GM18861 (cell line): ENCODE data around the gene BRIP1.
A peak's percentile ranks its signal among the peaks of the same experiment; 100 is the strongest.
"Not testable (repeated sequence)": the region's sequence is repeated elsewhere in the genome, so short reads cannot be mapped to it uniquely, and the experiment has no call there.

ENCODE experiments used
- ATAC-seq: cut with Tn5 transposase; IDR thresholded peaks from one replicate; pipeline ENCODE4 v1.9.1; 2021; ENCODE audit not compliant: unreplicated experiment

Gene BRIP1

DNA sequence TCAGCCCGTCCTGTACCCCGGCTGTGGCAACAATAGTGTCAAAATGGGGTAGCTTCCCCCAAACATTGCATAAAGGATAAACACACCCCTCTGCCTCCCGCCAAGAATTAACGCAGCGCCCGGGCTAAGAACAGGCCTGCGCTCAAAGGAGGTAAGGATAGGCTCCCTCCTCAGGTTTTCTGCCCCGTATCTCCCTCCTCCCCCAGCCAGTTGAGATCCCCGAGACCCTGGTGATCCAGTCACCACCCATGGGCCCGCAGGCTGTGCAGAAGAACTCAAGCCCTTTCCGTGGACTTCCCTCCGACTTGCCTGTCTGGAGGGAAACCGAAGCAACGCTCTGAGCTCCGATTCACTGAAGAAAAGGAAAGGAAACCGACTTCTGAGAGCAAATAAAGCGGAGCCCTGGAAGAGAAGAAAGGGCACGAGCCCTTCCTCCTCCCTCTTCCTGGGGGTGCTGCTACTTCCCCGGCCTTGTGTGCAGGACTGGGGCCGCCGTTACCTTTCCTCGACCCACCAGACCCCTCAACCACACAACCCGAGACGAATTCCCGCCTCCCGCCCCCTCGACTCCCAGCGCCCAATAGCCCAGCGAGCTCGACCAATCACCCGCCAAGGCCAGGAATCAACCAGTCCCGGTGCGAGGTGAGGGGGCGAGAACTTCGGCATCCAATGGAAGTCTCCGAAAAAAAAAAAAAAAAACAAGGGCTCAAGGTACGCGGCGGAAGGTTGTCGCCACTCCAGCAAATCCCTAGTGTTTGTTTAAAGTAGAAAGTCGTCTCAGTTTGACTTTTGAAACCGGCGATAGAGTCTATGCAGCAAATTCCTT, at the start of gene BRIP1:
Gene BRIP1 (minus strand): TSS at position 554 of the 826 bp plus-strand sequence. CDS start 1,989 bp downstream, outside the sequence.
- ATAC-seq, result peak; percentile 65

DNA sequence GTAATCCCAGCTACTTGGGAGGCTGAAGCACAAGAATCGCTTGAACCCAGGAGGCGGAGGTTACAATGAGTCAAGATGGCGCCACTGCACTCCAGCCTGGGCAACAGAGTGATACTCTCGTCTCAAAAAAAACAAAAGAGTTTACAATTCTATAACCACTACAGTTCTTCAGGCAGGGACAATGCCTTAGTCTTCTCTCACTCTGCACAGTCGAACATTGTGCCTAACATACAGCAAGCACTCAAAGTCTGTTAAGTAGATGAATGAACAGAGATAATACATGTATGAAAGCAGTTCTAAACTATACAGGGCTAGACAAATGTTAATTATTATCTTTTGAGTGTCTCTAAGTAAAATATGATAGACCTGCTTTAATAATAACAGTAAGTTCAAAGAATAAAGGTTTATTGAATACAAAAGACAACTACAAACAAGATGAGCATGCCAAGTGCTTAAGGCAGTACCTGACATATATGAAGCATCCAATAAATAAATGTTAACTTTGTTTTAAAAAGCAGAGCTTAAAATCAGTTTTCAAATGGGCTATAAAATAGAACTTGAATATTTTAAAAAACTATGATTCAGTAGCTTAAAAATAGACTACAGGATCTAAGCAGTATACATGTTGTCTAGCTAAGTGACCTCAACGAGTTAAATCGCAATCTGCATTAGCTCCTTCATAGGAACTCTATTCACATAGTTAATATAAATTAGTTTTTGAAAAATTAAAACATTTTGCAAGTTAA, 45.1 kb upstream of the BRIP1 start:
- ATAC-seq, result no peak

DNA sequence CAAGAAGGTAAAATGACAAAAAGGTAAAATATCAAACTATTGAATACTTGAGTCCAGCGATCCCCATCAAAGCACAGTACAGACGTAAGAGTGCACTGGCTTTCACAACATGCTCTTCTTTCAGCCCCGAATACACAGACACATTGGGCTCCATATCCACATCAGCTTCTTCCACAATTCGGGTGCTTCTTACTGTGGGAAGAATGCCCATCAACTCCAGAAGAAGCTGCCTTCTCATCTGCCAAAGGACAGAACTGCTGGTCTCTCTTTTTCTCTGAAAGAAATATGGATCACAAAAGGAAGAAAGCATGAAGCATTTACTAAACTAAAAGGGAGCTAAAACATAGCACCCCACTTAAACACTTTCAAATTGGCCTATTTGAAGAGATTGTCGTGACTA, 44.0 kb upstream of the BRIP1 start:
- ATAC-seq, result no peak

DNA sequence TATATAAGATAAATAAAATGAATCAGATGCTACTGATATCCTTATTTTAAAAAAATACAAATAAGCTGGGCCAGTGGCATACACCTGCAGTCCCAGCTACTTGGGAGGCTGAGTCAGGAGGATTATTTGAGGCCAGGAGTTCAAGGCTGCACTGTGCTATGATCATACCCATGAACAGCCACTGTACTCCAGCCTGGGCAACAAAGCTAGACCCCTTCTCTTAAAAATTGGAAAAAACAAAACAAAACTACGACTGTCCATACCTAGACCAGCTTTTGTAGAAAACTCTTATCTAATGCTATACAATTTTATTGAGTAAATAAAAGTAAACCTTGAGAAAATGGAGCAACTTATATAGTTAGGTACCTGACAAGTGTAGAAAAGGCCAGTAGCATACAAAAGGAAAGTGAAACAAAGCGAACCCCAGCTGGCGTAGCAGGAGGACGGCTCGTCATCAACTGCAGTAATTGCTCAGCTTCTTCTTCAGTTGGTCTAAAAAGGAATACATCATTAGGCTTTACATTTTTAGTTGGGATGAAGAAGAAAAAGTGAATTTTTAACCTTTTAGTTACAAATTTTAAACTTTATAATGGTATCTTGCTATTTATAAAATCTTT, 40.9 kb upstream of the BRIP1 start:
- peak; percentile 84 for ATAC-seq

DNA sequence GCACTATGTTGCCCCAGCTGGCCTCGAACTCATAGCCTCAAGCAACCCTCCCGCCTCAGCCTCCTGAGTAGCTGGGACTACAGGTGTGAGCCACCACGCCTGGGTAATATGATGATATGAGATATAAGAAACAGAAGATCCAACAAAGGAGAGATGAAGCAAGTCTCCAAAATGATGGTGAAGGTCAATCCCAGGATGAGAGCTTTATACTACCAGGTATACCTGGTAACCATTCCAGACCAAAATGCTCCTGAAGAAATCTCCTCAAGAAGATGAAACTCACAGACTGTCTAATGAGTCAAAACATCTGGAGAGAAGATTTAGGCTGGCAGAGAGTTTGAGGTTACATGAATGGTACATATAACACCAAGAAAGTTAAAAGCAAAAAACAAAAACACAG, 39.9 kb upstream of the BRIP1 start:
- ATAC-seq, result no peak

DNA sequence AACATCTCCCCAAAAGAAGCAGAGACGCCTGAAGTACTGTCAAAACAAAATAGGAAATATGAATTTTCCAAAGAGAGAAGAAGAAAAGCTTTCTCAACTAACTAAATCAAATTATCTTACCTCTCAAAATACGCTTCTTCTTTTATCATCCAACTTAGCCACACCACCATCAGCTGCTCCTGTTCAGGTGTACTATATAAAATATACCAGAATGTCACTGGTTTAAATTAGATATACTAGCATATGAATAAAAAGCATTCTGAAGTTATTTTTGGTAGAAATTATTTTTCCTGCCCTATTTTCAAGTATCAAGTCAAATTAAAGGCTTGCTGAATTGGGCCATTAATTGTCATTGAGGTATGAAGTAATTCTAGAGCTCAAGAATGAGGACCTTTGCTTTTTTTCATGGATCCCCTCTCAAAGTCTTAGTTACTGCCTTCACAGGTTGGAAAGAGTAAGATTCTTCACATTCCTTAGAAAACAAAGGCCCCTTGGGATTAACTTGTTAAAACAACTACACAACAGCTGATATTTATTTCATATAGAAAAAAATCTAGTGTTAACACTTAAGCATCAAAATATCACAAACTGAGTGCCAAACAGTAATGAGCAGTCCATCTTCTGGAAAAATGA, 34.3 kb upstream of the BRIP1 start:
- ATAC-seq, result no peak

DNA sequence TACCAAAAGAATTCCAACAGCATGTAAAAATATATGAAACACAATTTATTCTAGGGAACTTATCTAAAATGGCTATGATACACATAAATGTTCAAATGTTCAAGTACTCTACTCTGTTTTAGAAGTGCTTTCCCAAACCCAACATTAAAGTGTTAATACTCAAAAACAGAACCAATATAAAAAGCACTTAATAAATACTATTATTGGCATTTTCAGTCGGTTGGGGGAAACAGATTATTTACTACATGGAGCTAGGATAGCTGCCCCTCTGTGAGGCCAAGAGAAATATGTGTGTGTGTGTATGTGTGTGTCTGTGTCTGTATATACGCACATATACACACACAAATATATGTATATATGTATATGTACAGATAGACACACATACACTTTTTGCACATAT, 32.1 kb upstream of the BRIP1 start:
- no peak for ATAC-seq

DNA sequence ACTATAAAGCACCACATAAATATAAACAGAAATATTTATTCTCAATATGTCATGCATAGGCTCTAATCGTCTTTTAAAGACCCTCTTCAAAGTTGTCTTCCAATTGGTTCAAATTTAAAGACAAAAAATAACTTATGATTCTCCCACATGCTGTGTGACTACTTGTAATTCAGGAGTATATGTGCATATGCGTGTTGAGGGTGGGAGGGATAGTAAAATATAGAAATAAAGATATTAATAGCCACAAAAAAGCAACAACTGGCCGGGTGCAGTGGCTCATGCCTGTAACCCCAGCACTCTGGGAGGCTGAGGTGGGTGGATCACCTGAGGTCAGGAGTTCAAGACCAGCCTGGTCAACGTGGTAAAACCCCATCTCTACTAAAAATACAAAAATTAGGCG, 31.0 kb upstream of the BRIP1 start:
- ATAC-seq, result not testable (repeated sequence)

DNA sequence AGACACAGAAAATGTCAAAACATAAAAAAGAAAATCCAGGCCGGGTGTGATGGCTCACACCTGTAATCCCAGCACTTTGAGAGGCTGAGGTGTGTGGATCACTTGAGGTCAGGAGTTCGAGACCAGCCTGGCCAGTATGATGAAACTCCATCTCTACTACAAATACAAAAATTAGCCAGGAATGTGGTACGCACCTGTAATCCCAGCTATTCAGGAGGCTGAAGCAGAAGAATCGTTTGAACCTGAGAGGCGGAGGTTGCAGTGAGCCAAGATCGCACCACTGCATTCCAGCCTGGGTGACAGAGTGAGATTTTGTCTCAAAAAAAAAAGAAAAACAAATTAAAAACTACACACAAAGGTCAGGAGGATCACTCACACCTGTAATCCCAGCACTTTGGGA, 24.4 kb upstream of the BRIP1 start:
- ATAC-seq, result not testable (repeated sequence)

DNA sequence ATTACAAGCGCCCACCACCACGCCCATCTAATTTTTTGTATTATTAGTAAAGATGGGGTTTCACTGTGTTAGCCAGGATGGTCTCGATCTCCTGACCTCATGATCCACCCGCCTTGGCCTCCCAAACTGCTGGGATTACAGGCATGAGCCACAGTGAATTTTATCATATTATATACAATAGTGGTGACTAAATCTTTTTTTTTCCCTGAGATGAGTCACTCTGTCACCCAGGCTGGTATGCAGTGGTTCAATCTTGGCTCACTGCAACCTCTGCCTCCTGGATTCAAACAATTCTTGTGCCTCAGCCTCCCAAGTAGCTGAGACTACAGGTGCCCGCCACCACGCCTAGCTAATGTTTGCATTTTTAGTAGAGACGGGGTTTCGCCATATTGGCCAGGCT, 22.5 kb upstream of the BRIP1 start:
- not testable (repeated sequence) for ATAC-seq

DNA sequence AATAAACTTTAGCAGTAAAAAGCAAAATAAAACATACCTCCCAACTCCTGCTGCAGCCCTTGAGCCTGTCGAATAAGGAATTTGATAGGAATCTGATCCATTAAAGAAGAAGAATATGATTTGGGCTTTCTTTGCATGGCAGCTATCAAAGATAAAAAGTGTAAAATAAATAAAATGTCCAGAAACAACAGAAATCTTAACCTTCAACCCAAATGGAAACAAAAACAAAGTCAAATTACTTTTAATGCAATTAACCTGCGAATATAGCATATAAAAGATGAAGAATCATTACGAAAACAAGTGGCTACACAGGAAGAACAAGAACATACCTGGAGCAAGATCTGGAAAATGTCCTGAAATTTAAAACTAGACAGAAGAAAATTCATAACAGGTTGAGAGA, 21.5 kb upstream of the BRIP1 start:
- no peak for ATAC-seq

DNA sequence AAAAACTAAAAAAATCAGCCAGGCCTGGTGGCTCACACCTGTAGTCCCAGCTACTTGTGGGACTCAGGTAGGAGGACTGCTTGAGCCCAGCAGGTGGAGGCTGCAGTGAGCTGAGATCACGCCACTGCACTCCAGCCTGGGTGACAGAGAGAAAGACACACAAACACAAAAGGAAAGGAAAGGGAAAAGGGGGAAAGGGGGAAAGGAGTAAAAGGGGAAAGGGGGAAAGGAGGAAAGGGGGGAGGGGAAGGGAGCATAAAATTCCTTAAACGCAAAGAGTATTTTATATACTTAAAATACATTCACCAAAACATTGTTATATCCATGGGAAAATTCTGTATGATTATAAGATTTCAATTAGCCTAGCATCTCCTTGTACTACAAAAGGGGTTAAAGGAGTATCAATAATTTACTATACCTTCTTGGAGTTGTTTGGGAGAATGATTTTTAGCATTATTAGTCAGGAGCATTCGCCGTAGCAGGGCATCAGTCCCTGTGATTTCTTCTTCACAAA, 17.3 kb upstream of the BRIP1 start:
- no peak for ATAC-seq

DNA sequence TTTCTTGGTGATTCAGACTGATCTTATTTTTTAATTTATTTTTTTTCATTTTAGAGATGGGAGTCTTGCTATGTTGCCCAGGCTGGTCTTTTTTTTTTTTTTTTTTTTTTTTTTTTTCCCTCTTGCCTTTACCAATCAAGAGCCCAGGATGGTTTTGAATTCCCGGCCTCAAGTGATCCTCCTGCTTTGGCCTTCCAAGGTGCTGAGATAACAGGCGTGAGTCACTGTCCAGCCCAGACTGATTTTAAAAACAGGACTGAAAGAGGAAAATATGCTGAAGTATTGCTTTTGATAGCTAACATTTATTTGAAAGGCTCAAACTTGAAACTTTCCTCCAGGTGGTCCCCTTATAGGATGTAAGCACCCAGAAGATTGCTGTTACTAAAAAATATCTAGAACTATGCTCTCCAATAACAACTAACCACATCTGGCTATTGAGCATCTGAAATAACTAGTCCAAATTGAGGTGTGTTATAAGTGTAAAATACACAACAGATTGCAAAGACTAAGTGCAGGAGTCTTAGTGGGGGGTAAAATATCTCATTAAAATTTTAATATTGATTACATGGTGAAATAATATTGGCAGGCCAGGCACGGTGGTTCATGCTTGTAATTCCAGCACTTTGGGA, 15.8 kb upstream of the BRIP1 start:
- ATAC-seq, result no peak

DNA sequence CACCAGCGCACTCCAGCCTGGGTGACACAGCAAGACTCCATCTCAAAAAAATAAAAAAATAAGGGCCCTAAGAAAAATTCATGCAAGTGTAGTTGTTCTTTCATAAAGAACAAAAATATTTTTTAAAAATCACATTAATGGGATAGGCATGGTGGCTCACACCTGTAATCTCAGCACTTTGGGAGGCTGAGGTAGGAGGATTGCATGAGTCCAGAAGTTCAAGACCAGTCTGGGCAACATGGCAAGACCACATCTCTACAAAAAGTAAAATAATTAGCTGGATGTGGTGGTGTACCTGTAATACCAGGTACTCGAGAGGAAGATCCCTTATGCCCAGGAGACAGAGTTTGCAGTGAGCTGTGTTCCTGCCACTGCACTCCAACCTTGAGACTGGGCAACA, 15.2 kb upstream of the BRIP1 start:
- ATAC-seq, result no peak

DNA sequence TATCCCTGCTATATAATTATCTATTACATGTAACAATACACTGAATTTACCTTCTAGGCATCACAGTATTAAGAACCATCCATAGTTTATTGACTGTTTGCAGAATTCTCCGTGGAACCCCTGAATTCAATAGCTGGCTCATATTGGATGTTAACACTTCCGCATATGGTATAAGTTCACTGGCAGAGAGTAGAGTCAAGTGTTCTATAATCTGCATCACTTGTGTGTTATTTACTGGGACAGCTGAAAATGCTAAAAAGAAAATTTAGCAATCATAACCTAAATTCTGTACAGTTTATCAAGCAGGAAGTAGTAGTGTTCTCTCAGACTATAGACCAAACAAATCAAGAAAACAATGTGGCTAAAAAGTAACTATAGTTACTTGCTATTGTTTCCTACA, 14.5 kb upstream of the BRIP1 start:
- no peak for ATAC-seq

DNA sequence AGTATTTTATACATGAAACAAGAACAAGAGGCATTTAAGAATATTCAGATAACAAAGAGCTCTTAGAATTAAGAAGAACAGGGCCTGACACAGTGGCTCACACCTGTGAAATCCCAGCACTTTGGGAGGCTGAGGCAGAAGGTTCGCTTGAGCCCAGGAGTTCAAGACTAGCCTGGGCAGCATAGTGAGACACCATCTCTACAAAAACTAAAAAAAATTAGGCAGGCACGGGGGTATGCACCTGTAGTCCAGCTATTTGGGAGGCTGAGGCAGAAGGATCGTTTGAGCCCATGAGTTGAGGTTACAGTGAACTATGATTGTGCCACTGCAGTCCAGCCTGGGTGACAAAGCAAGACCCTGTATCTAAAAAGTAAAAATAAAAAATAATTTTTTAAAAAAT, 12.5 kb upstream of the BRIP1 start:
- no peak for ATAC-seq

DNA sequence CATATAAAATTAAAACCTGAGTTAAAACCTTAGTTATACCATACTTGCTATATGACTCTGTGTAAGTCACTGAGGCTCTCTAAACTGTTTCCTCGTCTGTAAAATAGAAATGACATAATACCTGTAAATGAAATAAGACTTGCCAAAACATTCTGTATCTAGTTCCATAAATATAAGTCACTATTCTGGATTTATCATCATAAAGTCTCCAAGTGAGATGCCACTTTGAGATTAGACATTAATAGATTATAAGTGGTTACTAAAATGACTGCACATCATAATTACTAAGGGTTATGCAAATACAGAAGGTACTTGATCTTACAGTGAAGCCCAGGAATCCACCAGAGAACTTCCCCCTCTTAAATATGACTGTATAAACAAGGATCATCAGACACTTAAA, 12.0 kb upstream of the BRIP1 start:
- ATAC-seq, result no peak

DNA sequence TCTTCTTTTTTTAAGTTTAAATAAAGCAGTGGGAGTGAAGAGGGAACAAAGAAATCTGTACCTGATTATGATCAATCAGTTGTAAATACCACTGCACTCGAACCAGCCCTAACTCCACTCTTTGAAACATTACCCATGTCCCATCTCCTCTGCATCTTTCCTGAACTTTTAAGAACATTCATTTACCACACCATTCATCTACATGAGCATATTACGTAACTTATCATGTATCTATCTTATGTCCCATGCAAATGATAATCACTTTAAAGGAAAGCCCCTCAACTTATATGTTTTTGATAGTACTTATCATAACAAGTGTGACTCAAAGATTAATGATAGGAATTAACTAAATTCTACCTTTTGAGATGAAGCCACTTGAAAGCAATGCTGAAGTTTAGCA, 10.7 kb upstream of the BRIP1 start:
- ATAC-seq, result no peak

DNA sequence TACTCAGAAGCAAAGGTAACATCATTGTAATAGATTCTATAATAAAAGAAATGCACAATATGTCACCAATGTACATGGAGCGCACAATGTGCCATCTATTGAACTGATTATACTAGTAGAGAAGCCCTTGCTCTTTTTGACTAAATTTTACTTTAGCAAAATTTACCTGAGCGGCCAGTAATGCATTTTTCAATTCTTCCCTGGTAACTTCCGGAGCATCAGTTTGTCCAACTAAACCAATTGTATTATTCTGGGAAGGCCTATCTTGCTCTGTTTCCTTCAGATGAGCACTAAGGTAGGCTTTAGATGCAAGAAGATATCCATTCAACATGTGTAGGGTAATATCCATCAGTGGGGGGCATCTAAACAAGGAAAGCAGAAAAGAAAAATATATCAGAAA, 8.8 kb upstream of the BRIP1 start:
- ATAC-seq, result no peak

DNA sequence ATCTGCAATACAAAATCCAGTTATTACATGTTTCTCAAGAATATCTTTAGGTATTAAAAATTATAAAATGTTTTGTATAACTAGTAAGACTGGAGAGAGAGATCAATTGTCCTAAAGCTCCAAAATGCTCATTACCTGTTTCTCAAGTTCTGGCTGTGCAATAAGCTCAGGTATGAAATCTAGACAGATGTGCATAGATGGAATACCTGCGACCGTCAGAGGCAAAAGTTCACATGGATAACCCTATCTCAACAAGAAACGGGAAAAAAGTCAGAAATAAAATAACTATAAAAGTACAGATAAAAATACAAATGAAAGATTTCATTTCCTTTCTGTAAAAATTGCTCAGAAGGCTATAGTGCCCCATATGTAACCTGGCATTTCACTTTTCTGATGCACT, 5.8 kb upstream of the BRIP1 start:
- ATAC-seq, result no peak

DNA sequence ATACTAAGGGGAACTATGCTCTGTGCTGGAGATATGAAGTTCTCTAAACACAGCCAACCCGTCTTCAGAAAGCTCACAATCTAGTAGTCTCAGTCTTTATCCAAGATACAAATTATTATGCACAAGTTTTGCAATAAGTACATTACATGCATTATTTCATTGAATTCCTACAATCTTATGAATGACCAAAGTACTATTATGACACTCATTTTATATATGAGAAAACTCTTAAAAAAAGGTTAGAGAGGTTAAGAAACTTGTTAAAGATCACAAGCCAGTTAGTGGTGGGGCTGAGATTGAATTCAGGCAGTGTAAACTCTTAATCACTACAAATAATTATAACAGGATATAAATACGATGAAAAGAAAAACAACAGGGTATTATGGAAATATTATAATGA, 4.7 kb upstream of the BRIP1 start:
- no peak for ATAC-seq
